ENCODE results near the gene NUP50.

DNA sequence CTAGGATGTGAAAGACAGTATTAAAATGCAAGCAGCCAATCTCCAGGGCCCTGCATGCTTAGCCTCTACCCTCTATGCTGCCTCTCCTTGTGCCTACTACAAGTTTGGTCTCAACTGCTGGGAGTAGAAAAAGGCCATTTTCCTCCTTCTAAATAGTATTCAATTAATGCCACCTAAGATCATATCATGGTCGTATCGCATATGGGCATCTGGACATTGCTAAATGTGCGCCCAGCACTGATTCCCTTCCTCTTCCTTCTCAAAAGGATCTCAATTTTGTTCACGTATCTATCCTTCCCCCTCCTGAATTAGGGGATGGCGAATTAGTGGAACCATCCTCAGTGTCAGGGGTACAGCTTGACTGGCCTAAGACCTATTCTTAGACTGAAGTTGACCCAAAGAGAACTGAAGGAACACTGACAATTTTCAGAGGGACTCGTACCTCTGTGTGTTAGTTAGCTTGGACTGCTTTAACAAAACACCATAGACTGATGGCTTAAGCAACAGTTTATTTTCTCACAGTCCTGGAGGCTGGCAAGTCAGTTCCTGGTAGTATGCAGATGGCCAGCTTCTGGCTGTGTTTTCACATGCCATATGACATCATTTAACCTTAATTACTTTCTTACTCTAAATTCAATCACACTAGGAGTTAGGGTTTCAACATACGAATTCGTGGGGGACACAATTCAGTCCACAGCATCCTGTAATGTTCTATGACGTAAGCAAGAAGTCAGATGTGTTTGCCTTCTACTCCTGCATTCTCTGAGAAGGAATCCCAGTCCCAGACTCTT lies 8.5 kb upstream of the NUP50 start:
- TF ChIP-seq, protein P1, sequence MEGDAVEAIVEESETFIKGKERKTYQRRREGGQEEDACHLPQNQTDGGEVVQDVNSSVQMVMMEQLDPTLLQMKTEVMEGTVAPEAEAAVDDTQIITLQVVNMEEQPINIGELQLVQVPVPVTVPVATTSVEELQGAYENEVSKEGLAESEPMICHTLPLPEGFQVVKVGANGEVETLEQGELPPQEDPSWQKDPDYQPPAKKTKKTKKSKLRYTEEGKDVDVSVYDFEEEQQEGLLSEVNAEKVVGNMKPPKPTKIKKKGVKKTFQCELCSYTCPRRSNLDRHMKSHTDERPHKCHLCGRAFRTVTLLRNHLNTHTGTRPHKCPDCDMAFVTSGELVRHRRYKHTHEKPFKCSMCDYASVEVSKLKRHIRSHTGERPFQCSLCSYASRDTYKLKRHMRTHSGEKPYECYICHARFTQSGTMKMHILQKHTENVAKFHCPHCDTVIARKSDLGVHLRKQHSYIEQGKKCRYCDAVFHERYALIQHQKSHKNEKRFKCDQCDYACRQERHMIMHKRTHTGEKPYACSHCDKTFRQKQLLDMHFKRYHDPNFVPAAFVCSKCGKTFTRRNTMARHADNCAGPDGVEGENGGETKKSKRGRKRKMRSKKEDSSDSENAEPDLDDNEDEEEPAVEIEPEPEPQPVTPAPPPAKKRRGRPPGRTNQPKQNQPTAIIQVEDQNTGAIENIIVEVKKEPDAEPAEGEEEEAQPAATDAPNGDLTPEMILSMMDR (conservative IDR thresholded peaks at IDR 0.05): no peak
- no peak for TF ChIP-seq ZFX (IDR thresholded peaks at IDR 0.05)
